NCI-H2029 treated with DMSO at 0.1 percent for 48 hours (cell line): Measurements from ENCODE around the gene RASAL2.
"Not testable (repeated sequence)": the region's sequence is repeated elsewhere in the genome, so short reads cannot be mapped to it uniquely, and the experiment has no call there.

ENCODE experiments used
- DNase-seq: peaks from one replicate; lab custom pipeline; 2025; lab: John Stamatoyannopoulos, UW

The RASAL2 gene

DNA sequence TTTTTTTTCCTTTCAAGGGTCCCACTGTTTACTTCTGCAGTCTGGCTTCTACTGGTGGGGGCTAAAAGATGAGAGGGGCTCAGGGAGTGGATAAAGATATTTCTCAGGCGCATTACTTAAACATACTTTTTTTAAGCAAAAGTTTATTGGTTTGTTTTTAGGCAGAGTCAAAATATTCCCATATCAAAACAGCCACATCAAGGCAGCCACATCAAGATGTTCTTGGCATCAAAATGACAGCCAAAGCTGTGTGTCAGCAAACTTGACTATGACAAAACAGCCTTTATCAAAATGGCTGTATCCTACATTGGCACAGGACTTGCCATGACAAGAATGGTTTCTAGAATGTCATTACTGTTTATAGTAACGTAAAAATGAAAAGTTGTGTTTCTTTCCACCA, 22.1 kb upstream of the RASAL2 start:
- no peak for DNase-seq

DNA sequence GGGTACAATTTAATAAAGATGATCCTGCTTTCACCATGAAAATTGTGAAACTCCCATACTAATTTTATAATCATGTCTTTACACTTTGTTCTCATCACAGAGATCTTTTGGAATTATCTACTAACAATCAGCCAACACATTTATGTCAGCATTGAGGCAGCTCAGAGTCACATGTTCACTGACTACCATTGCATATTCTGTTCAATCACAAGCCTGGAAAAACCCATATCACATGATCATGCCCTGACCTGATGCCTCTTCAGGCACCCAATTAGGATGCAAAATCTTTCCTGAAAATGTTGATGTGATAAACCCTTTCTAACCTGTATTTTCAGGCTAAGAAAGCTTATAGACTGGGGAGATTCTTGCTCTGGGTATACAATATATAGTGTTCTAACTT, 21.6 kb upstream of the RASAL2 start:
- no peak for DNase-seq

DNA sequence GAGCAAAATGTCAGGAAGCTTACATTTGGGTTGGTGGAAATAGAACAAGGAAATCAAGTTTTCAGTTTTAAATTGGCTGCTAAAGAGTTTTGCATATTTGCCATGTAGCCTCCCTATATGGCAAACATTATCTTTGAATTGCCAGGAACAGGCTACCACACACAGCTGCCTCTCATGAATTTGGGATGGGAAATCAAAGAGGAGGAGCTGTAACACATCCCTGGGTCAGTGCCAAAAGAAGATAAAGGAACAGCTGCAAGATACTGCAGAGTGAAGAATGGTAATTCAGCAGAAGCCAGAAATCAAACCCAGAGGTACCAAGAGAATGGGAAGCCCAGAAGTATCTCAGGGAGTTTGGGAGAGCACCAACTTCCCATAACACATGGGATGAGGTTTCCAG, 18.6 kb upstream of the RASAL2 start:
- no peak for DNase-seq

DNA sequence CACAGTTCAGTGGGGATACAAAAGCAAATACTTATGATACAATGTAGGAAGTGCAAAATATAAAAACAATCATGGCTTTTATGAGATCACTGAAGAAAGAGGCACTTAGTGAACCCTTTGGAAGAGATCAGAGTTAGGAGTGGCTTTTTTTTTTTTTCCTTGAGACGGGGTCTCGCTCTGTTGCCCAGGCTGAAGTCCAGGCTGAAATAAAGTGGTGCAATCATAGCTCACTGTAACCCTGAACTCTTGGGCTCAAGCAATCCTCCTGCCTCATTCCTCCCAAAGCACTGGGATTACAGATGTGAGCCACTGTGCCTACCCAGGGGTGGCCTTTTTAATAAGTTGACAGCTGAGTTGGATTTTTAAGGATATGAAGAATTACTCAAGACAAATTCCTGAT, 17.3 kb upstream of the RASAL2 start:
- no peak for DNase-seq

GRCh38 chr1:178077917-178078316, 16.0 kb upstream of the RASAL2 start:
- DNase-seq, result no peak

DNA sequence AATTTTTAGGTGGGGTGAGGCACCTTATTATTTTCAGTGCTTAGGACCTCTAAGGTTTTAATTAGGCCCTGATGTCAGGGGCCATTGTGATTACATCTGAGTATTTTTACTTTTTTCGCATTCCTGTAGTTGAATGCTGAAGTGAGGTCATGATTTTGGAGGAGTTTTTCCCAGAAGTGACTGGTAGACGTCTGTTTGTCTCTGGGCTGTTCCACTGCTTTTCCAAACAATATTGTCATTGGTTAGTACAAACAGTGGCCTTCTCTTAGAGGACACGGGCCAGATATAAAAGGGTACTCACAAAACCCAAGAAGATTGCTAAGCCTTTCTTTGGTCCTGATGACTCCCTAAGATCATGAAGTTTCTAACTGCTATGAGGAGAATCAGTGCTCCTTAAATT, 7.6 kb upstream of the RASAL2 start:
- no peak for DNase-seq

GRCh38 chr1:178086766-178087165, 7.1 kb upstream of the RASAL2 start:
- DNase-seq, result no peak

DNA sequence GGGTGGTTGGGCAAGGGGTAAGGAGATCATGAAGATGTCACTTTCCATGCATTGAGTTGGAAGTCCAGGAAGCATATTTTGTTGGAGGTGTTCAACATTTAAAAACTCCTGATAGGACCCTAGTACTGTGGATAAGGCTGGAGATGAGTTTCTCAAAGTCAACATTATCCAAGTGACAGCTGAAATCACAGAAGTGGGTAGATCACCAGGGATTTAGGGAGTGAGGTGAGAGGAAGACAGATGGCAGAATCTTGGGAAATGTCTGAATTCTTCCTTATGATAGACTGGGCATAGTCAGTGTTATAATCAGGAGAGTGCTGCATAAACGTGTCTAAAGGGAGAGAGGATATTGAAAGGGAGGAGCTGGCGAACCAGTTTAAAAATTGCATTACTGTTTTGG, 5.3 kb upstream of the RASAL2 start:
- no peak for DNase-seq

GRCh38 chr1:178091454-178091853, 2.5 kb upstream of the RASAL2 start:
- not testable (repeated sequence) for DNase-seq

DNA sequence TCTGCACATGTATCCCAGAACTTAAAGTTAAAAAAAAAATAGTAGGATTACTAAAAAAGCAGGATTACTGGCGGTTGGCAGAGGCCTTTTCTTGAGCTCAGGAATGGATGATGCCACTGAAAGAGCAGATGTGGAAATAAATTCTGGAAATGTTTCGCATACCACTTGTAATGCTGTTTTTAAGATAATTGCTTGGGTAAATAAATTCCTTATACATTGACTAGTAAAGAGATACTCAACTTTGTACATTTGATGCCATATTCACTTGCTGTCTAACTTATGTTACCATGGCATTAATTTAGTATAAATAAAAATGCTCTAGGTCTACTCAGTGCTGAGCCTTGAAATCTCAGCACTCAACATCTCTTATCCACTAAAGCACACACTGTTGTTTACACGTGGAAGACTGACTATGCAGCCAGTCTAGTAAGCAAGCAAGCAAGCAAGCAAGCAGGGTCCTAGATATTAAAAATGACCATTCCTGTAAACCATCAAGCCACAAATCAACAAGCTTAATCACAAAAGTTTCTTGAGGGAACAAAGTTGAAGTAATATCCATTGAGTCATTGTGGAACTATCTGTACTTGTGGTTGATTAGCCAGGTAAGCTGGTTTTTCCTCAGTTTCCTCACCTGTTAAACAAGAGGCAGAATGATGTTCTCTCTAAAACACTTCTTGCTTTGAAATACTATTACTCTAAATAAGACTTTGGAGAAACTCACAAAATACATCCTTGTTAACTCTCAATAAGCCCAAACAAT, 1.7 kb upstream of the RASAL2 start:
- no peak for DNase-seq

DNA sequence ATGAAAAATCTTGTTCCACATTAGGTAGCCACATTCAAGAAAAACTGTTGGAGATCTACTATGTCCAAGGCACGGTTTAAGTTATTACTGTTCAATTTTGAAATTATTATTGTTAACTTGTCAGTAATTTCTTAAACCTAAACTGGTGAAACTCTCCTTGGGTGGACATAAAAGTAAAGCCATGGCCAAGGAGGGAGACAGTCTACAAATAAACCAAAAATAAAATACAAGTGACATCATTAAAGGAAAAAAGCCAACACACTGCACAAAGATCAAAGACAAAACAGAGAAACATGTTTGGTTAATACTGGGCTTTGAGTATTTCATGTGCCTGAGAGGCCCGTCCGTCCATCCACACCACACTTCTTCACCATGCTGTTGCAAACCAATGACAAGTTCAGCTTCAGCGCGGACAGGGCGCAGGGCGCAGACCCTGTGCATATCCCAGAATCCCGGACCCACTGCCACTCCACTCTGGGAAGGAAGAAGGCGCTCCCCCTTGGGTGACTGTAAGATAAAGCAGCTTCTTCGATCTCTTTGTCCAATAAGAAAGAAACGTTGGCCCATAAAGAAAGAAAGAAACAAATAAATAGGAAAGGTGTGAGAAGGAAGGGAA, 918 bp upstream of the RASAL2 start:
- no peak for DNase-seq

- DNase-seq, result no peak
Observed at GRCh38 chr1:178093494-178093950, 382 bp upstream of the RASAL2 start.

GRCh38 chr1:178094739-178095645, 1.1 kb downstream of the RASAL2 start:
- DNase-seq, result no peak

GRCh38 chr1:178096421-178096820, 2.5 kb downstream of the RASAL2 start:
- no peak for DNase-seq

GRCh38 chr1:178098262-178098661, 4.4 kb downstream of the RASAL2 start:
- no peak for DNase-seq

GRCh38 chr1:178101266-178101630, 7.3 kb downstream of the RASAL2 start:
- no peak for DNase-seq

DNA sequence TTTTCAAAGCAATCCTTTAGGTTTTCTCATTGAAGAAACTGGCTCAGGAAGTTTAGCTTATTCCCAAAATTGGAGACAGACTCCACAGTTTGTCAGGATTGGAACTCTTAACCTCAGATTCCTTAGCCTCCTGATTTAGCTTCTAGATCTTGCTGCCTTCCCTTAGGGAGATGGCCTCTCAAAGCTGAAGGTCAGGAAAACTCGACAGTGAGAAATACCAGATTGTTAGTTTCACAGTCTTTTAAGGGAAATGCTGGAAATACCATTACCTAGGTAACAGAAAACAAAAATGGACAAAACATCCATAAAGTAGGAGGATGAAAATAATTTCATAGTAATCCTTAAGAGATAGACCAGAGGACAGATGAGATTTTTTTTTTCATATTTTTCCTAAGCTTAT, 7.8 kb downstream of the RASAL2 start:
- no peak for DNase-seq

DNA sequence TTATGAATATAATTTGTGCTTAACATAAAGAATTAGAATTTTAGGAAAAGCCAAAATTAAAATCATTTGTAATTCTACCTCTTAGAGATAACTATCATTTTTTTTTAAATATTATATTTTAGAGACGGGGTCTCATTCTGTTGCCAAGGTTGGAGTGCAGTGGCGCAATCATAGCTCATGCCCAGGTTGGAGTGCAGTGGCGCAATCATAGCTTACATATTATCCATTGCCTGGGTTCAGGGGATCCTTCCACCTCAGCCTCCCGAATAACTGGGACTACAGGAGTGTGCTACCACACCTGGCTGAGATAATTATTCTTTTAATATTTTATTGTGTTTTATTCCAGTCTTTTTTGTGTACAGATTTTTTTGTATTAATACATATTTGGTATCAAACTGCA, 8.3 kb downstream of the RASAL2 start:
- DNase-seq, result no peak

DNA sequence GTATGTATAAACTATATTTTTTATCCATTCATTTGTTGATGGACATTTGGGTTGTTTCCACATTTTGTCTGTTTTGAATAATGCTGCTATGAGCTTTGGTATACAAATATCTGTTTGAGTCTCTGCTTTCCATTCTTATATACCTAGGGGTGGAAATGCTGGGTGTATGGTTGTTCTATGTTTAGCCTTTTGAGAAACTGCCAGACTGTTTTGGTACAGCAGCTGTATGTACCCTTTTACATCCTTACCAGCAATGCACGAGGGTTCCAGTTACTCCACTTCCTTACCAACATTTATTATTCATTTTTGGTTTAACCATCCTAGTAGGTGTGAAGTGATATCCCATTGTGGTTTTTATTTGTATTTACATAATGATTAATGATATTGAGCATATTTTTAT, 13.9 kb downstream of the RASAL2 start:
- DNase-seq, result no peak

- no peak for DNase-seq
Observed at GRCh38 chr1:178109348-178110143, 15.6 kb downstream of the RASAL2 start.

DNA sequence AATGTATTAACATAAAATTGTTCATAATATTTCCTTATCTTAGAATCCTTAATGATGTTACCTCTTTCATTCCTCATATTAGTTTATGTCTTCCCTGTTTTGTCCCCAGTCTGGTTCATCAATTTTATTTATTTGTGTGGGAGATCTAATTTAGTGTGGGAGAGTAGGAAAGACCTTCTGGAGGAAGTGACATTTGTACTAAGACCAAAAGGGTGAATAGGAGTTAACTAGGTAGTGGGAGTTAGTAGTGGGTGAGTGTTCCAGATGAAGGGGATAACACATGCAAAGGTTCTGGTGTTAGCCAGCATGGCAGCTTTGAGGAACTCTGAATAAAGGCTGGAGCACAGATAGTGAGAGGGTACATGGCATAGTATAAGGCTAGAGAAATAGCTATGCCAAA, 21.4 kb downstream of the RASAL2 start:
- no peak for DNase-seq

DNA sequence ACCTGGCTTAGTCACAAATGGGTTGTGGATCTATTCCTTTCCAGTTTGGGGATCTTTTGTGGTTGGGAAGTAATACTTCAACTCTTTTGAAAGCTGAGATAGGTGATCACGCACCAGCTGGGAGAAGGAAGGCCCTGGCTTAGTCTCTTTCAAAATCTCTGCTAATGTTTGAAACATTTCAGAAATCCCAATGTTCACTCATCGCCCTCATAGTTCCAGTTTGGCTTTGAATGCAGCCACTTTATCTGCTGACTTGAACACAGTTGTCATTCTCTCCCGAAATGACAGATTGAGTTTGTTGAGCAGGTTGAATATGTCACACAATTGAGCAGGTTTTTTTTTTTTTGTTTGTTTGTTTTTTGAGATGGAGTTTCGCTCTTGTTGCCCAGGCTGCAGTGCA, 24.6 kb downstream of the RASAL2 start:
- DNase-seq, result no peak
